A673 (cell line): Measurements from ENCODE around the gene BDNF. TPM values are rescaled to one million over a fixed set of nuclear protein-coding genes. Genes with fewer than 3 reads are reported as not detected.

Source experiments
- BruUV-seq: library from RNA; stranded (reverse); fragments of 400-500 nt; replicated peaks from 2 replicates; lab custom pipeline; 2021; lab: Mats Ljungman, UMichigan
- CTCF ChIA-PET: fragments of 300-600 bp; sonication (Branson Sonifier 250); formaldehyde crosslinking; loops from one replicate; lab custom pipeline; 2022; ENCODE audit warnings: antibody characterized with exemption; lab: Charles Lee
- POLR2A ChIA-PET: fragments of 300-600 bp; sonication (Branson Sonifier 250); formaldehyde crosslinking; loops from one replicate; lab custom pipeline; 2022; ENCODE audit warnings: antibody characterized with exemption; ENCODE audit not compliant: low non-redundant PET; lab: Charles Lee
- DNase-seq: peaks from one replicate; pipeline ENCODE4 v3.0.0-alpha.2; 2015; ENCODE audit warnings: low spot score
- H3K27ac ChIP-seq: fragments of 200-600 bp; sonication (generic); 2 replicates; pipeline ENCODE4 v1.5.1; 2016; ENCODE audit warnings: mixed run types, low read depth, mild to moderate bottlenecking, mixed read lengths, antibody characterized with exemption, low read length; ENCODE audit not compliant: poor library complexity, severe bottlenecking
- H3K27me3 ChIP-seq: fragments of 200-600 bp; sonication (generic); replicated peaks from 2 replicates; pipeline ENCODE4 v1.6.1; 2017; ENCODE audit warnings: mixed run types, low read depth, mild to moderate bottlenecking, mixed read lengths, antibody characterized with exemption, low read length; ENCODE audit not compliant: insufficient read depth, poor library complexity
- H3K36me3 ChIP-seq: fragments of 200-600 bp; sonication (generic); 2 replicates; pipeline ENCODE4 v1.6.1; 2016; ENCODE audit warnings: mixed run types, mild to moderate bottlenecking, mixed read lengths, antibody characterized with exemption, low read length; ENCODE audit not compliant: insufficient read depth, poor library complexity, severe bottlenecking
- H3K4me1 ChIP-seq: fragments of 200-600 bp; sonication (generic); 2 replicates; pipeline ENCODE4 v1.6.1; 2017; ENCODE audit warnings: mixed run types, mild to moderate bottlenecking, mixed read lengths, antibody characterized with exemption, low read length; ENCODE audit not compliant: insufficient read depth, poor library complexity, severe bottlenecking
- H3K4me3 ChIP-seq: fragments of 200-600 bp; sonication (generic); 2 replicates; pipeline ENCODE4 v1.5.1; 2016; ENCODE audit warnings: low read depth, mixed run types, mild to moderate bottlenecking, mixed read lengths, low read length; ENCODE audit not compliant: poor library complexity, severe bottlenecking
- H3K9me3 ChIP-seq: fragments of 200-600 bp; sonication (generic); 2 replicates; pipeline ENCODE4 v1.6.1; 2016; ENCODE audit warnings: mixed run types, low read depth, mild to moderate bottlenecking, mixed read lengths, antibody characterized with exemption, low read length; ENCODE audit not compliant: poor library complexity, severe bottlenecking
- CTCF ChIP-seq: fragments of 300-800, 200-600 bp; sonication (generic); conservative IDR thresholded peaks from 2 replicates; pipeline ENCODE4 v1.5.1; 2017; ENCODE audit warnings: low read depth, mild to moderate bottlenecking, antibody characterized with exemption, low read length, moderate library complexity, mixed read lengths
- EZH2 ChIP-seq: fragments of 200-600 bp; sonication (generic); IDR thresholded peaks from 2 replicates; pipeline ENCODE4 v1.6.1; 2017; ENCODE audit warnings: borderline replicate concordance, low read depth, mild to moderate bottlenecking, mixed read lengths, antibody characterized with exemption, low read length; ENCODE audit not compliant: poor library complexity, severe bottlenecking
- intact Hi-C: fragments of 100-400 bp; cut with micrococcal nuclease; formaldehyde crosslinking; loops from one replicate; pipeline ENCODE4 v1.10.0; 2022; ENCODE audit not compliant: unreplicated experiment
- total RNA-seq: library from RNA; stranded (reverse); gene quantifications from 2 replicates; pipeline ENCODE4 v1.2.3, GENCODE V29; 2021

The BDNF gene
- total RNA-seq, 1 experiment from 2014 or later: 0.09 TPM

- no peak for DNase-seq
- H3K27ac ChIP-seq: no peak overlapping the region
- TF ChIP-seq EZH2 (no peak), CTCF (no peak)
- H3K9me3 ChIP-seq: no peaks in the 10 kb centered on the region
- intact Hi-C loops: no loop called here
- CTCF ChIA-PET: no interaction called here
- no peaks in the 10 kb centered on the region for H3K4me1 ChIP-seq
- POLR2A ChIA-PET: no interaction called here
- BruUV-seq: no TSS peak
- no peaks in the 10 kb centered on the region for H3K36me3 ChIP-seq
- peaks cover 10% of the 10 kb centered on the region for H3K27me3 ChIP-seq
- H3K4me3 ChIP-seq: no peak overlapping the region
Measured at GRCh38 chr11:27656806-27657483, 43.3 kb downstream of the BDNF start.

- DNase-seq: no peak
- intact Hi-C loops: no loop called here
- H3K4me1 ChIP-seq: no peaks in the 10 kb centered on the region
- CTCF ChIA-PET: no interaction called here
- H3K4me3 ChIP-seq: no peak overlapping the region
- H3K27me3 ChIP-seq: peaks cover 16% of the 10 kb centered on the region
- no peak overlapping the region for H3K27ac ChIP-seq
- no TSS peak for BruUV-seq
- no peaks in the 10 kb centered on the region for H3K36me3 ChIP-seq
- TF ChIP-seq CTCF (no peak), EZH2 (no peak)
- no peaks in the 10 kb centered on the region for H3K9me3 ChIP-seq
- POLR2A ChIA-PET: no interaction called here
Measured at GRCh38 chr11:27656320-27656719, 43.9 kb downstream of the BDNF start.

GRCh38 chr11:27653990-27654758 is 46.1 kb downstream of the BDNF start:
- H3K36me3 ChIP-seq: no peaks in the 10 kb centered on the region
- no peak overlapping the region for H3K27ac ChIP-seq
- no peaks in the 10 kb centered on the region for H3K4me1 ChIP-seq
- ChIA-PET CTCF (no interaction called here), POLR2A (no interaction called here)
- TF ChIP-seq CTCF (no peak), EZH2 (no peak)
- no peak for DNase-seq
- no peak overlapping the region for H3K4me3 ChIP-seq
- BruUV-seq: no TSS peak
- no peaks in the 10 kb centered on the region for H3K9me3 ChIP-seq
- intact Hi-C loops: no loop called here
- peaks cover 30% of the 10 kb centered on the region for H3K27me3 ChIP-seq
